Parathyroid adenoma (tissue), 2 donors: Measurements from ENCODE around the gene NMT2.

Experiments
- H2AFZ ChIP-seq: fragments of 300-600 bp; sonication (generic); one replicate; pipeline ENCODE4 v1.7.0; 2017; ENCODE audit warnings: antibody characterized with exemption, mild to moderate bottlenecking
- H3K27ac ChIP-seq: fragments of 300-600 bp; sonication (generic); one replicate; pipeline ENCODE4 v1.7.0; 2017
- H3K27me3 ChIP-seq: fragments of 300-600 bp; sonication (generic); one replicate; pipeline ENCODE4 v1.7.0; 2017; ENCODE audit warnings: low read length; ENCODE audit not compliant: control insufficient read depth, insufficient read depth
- H3K36me3 ChIP-seq: fragments of 300-600 bp; sonication (generic); one replicate; pipeline ENCODE4 v1.7.0; 2017; ENCODE audit warnings: low read length; ENCODE audit not compliant: control insufficient read depth, insufficient read depth
- H3K4me1 ChIP-seq: fragments of 300-600 bp; sonication (generic); one replicate; pipeline ENCODE4 v1.7.0; 2017; ENCODE audit warnings: control low read depth
- H3K4me2 ChIP-seq: fragments of 300-600 bp; sonication (generic); one replicate; pipeline ENCODE4 v1.7.0; 2017; ENCODE audit warnings: low read length
- H3K4me3 ChIP-seq: fragments of 300-600 bp; sonication (generic); one replicate; pipeline ENCODE4 v1.7.0; 2017; ENCODE audit warnings: low read depth, low read length
- H3K79me2 ChIP-seq: fragments of 300-600 bp; sonication (generic); one replicate; pipeline ENCODE4 v1.7.0; 2017; ENCODE audit warnings: control low read depth
- H3K9ac ChIP-seq: fragments of 300-600 bp; sonication (generic); one replicate; pipeline ENCODE4 v1.7.0; 2017; ENCODE audit warnings: mild to moderate bottlenecking
- H3K9me3 ChIP-seq: fragments of 300-600 bp; sonication (generic); one replicate; pipeline ENCODE4 v1.7.0; 2017; ENCODE audit warnings: low read length; ENCODE audit not compliant: control insufficient read depth
- CTCF ChIP-seq: fragments of 300-600 bp; sonication (generic); IDR thresholded peaks from one replicate; pipeline ENCODE4 v1.7.0; 2017; ENCODE audit warnings: antibody characterized with exemption, mild to moderate bottlenecking
- donor health status: primary hyperparathyroidism.

The NMT2 gene

GRCh38 chr10:15158448-15158847 lies 10.0 kb downstream of the NMT2 start:
- Histone ChIP-seq H3K9me3 (no peaks in the 10 kb centered on the region), H2AFZ (no peak overlapping the region), H3K4me1 (peaks cover 6% of the 10 kb centered on the region), H3K27me3 (no peaks in the 10 kb centered on the region), H3K4me2 (no peak overlapping the region), H3K36me3 (no peaks in the 10 kb centered on the region), H3K9ac (no peak overlapping the region), H3K27ac (no peak overlapping the region), H3K4me3 (no peak overlapping the region), H3K79me2 (peaks cover 49% of the 10 kb centered on the region)
- TF ChIP-seq CTCF = no peak

GRCh38 chr10:15155978-15156656 lies 12.4 kb downstream of the NMT2 start:
- no peak overlapping the region for H3K9ac ChIP-seq
- H3K4me3 ChIP-seq = no peak overlapping the region
- TF ChIP-seq CTCF = no peak
- H3K27ac ChIP-seq = no peak overlapping the region
- no peaks in the 10 kb centered on the region for H3K9me3 ChIP-seq
- H3K79me2 ChIP-seq = peaks cover 55% of the 10 kb centered on the region
- H3K4me2 ChIP-seq = no peak overlapping the region
- no peaks in the 10 kb centered on the region for H3K27me3 ChIP-seq
- H2AFZ ChIP-seq = no peak overlapping the region
- peaks cover 6% of the 10 kb centered on the region for H3K4me1 ChIP-seq
- no peaks in the 10 kb centered on the region for H3K36me3 ChIP-seq

DNA sequence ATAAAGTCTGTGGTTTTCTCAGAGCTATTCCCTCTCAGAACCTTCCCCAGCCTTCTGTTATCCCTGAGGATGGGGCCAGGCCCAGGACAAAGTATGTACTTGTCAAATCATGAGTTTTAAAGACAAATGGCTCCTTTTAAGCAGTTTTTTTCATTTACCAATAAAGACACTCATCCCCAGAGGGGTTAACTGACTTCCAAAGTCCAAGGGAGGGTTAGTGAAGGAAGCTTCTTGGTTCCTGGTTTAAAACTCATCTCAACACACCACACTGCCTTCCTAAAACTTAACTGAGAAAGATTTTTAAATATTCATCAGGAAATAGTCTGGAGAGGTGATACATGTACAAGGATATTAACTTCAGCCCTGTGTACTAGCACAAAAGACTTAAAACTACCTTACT lies 15.9 kb downstream of the NMT2 start:
- no peaks in the 10 kb centered on the region for H3K9me3 ChIP-seq
- H3K27me3 ChIP-seq = no peaks in the 10 kb centered on the region
- TF ChIP-seq CTCF = no peak
- no peaks in the 10 kb centered on the region for H3K36me3 ChIP-seq
- H3K9ac ChIP-seq = no peak overlapping the region
- H2AFZ ChIP-seq = no peak overlapping the region
- H3K4me3 ChIP-seq = no peak overlapping the region
- H3K4me2 ChIP-seq = no peak overlapping the region
- H3K79me2 ChIP-seq = peaks cover 51% of the 10 kb centered on the region
- H3K4me1 ChIP-seq = no peaks in the 10 kb centered on the region
- no peak overlapping the region for H3K27ac ChIP-seq

DNA sequence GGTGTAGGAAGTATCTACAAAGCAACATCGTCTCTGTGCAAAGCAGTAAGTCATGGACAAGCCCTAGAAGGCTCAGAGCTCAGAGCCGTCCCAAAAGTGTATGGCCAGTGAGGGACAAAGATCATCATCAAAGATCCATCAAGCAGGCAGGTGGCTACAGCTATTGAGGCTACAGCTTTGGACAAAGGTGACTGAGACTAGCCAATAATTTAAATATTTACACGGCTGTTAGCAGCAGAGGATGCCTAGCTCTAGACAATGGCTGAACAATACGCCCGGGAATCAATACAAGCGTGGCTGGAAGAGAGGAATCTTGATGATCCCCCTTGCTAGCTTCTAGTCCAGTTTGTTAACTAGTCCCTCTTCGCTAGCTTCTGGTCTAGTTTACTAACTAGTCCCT lies 17.9 kb downstream of the NMT2 start:
- peaks cover 39% of the 10 kb centered on the region for H3K79me2 ChIP-seq
- no peaks in the 10 kb centered on the region for H3K9me3 ChIP-seq
- H3K36me3 ChIP-seq = no peaks in the 10 kb centered on the region
- no peak for TF ChIP-seq CTCF
- H3K4me3 ChIP-seq = no peak overlapping the region
- H3K27ac ChIP-seq = no peak overlapping the region
- H3K4me2 ChIP-seq = no peak overlapping the region
- H2AFZ ChIP-seq = no peak overlapping the region
- H3K4me1 ChIP-seq = no peaks in the 10 kb centered on the region
- H3K9ac ChIP-seq = no peak overlapping the region
- no peaks in the 10 kb centered on the region for H3K27me3 ChIP-seq
